Ascending aorta (tissue), 2 donors: ENCODE results near the gene SYNGR4. TPM values are rescaled to one million over a fixed set of nuclear protein-coding genes. Genes with fewer than 3 reads are reported as not detected.

Experiments
- DNase-seq, 2 donors: peaks; one replicate each; pipeline ENCODE4 v3.0.0-alpha.2; 2019; ENCODE audit warnings: low spot score in 2 of 2
- H3K27ac ChIP-seq, 2 donors: fragments of 200-600 bp; sonication (generic); one replicate each; pipeline ENCODE4 v1.5.1; 2016 to 2017; ENCODE audit warnings: mild to moderate bottlenecking in 1 of 2
- H3K27me3 ChIP-seq: fragments of 200-600 bp; sonication (generic); one replicate; pipeline ENCODE4 v1.5.1; 2017
- H3K36me3 ChIP-seq, 2 donors: fragments of 200-600 bp; sonication (generic); one replicate each; pipeline ENCODE4 v1.5.1; 2016
- H3K4me1 ChIP-seq, 2 donors: fragments of 200-600 bp; sonication (generic); one replicate each; pipeline ENCODE4 v1.5.1; 2016 to 2017; ENCODE audit warnings: mild to moderate bottlenecking in 1 of 2
- H3K4me3 ChIP-seq, 2 donors: fragments of 200-600 bp; sonication (generic); one replicate each; pipeline ENCODE4 v1.5.1; 2016 to 2017; ENCODE audit warnings: mild to moderate bottlenecking in 1 of 2
- H3K9me3 ChIP-seq, 2 donors: fragments of 200-600 bp; sonication (generic); one replicate each; pipeline ENCODE4 v1.5.1; 2016
- CTCF ChIP-seq, 3 experiments: fragments of 200-600 bp in 2 of 3; fragments of 450-650 bp in 1 of 3; sonication (generic) in 2 of 3; IDR thresholded peaks; one replicate each; pipeline ENCODE4 v1.5.1; 2016 to 2019; ENCODE audit warnings: antibody characterized with exemption in 3 of 3, mild to moderate bottlenecking in 1 of 3, moderate library complexity in 1 of 3
- intact Hi-C: fragments of 100-400 bp; cut with DNase I; formaldehyde crosslinking; loops from one replicate; pipeline ENCODE4 v1.15.1; 2023
- total RNA-seq: library from RNA; depleted of rRNA; stranded (reverse); fragments of >200 nt; gene quantifications from one replicate; pipeline ENCODE4 v1.1.0, GENCODE V29; 2016

SYNGR4 gene
- total RNA-seq, 1 donor from 2014 or later = not detected

- TF ChIP-seq CTCF (IDR thresholded peaks at IDR 0.05) = no peak
- H3K4me1 ChIP-seq = peaks cover 0 to 25% of the 10 kb centered on the region in 2 donors
- intact Hi-C loops = loop anchor here (1.0 to 2.0 kb wide), 4 partner anchors 12 to 148 kb away; partner anchors contain the start of genes CYTH2, KDELR1 and TMEM143
Observed at GRCh38 chr19:48321372-48321621, 42.9 kb upstream of the SYNGR4 start.

GRCh38 chr19:48321622-48322591 is 42.3 kb upstream of the SYNGR4 start:
- H3K36me3 ChIP-seq = no peaks in the 10 kb centered on the region
- peak; percentile 94 to 99 for DNase-seq
- no peaks in the 10 kb centered on the region for H3K27me3 ChIP-seq
- H3K27ac ChIP-seq = peak overlapping the region; percentile 97 to 99
- H3K9me3 ChIP-seq = no peaks in the 10 kb centered on the region
- TF ChIP-seq CTCF (IDR thresholded peaks at IDR 0.05) = no peak
- intact Hi-C loops = loop anchor here (1.0 to 2.0 kb wide), 4 partner anchors 11 to 147 kb away; partner anchors contain the start of genes CYTH2, KDELR1 and TMEM143
- peak overlapping the region; percentile 55 to 79 for H3K4me3 ChIP-seq
- H3K4me1 ChIP-seq = peaks cover 0 to 31% of the 10 kb centered on the region in 2 donors

More at GRCh38 chr19:48321372-48321621, 42.9 kb upstream of the SYNGR4 start:
- H3K27me3 ChIP-seq = no peaks in the 10 kb centered on the region
- H3K4me3 ChIP-seq = peak overlapping the region; percentile 55 to 79
- H3K9me3 ChIP-seq = no peaks in the 10 kb centered on the region
- peak overlapping the region; percentile 97 to 99 for H3K27ac ChIP-seq
- DNase-seq = peak; percentile 95 to 98
- H3K36me3 ChIP-seq = no peaks in the 10 kb centered on the region

- intact Hi-C loops = no loop called here
- peak; percentile 58 to 92 for DNase-seq
Observed at GRCh38 chr19:48325265-48325910, 38.8 kb upstream of the SYNGR4 start, which contains the start of gene EMP3. Gene EMP3, plus strand, starts transcription at chr19:48325552. Its CDS starts 1,293 bp downstream, at chr19:48326845.

GRCh38 chr19:48329167-48329891 is 34.8 kb upstream of the SYNGR4 start:
- TF ChIP-seq CTCF (IDR thresholded peaks at IDR 0.05) = no peak
- no peaks in the 10 kb centered on the region for H3K9me3 ChIP-seq
- no peaks in the 10 kb centered on the region for H3K27me3 ChIP-seq
- intact Hi-C loops = no loop called here
- H3K36me3 ChIP-seq = peaks cover 11 to 19% of the 10 kb centered on the region in 2 donors
- H3K4me3 ChIP-seq = no peak overlapping the region
- DNase-seq = no peak
- H3K4me1 ChIP-seq = peaks cover 0 to 28% of the 10 kb centered on the region in 2 donors
- H3K27ac ChIP-seq = peak overlapping the region in 1 of 2 donors; percentile 21

More at GRCh38 chr19:48325265-48325910, 38.8 kb upstream of the SYNGR4 start, which contains the start of gene EMP3:
- H3K4me1 ChIP-seq = peaks cover 0 to 32% of the 10 kb centered on the region in 2 donors
- peak within 1 kb of the TSS; percentile 69 to 84 for H3K4me3 ChIP-seq
- no peak for TF ChIP-seq CTCF (IDR thresholded peaks at IDR 0.05)
- H3K36me3 ChIP-seq = peaks cover 5 to 15% of the 10 kb centered on the region in 2 donors
- H3K9me3 ChIP-seq = no peaks in the 10 kb centered on the region
- H3K27ac ChIP-seq = peak within 1 kb of the TSS; percentile 90 to 96
- no peaks in the 10 kb centered on the region for H3K27me3 ChIP-seq

GRCh38 chr19:48330012-48330681 is 34.0 kb upstream of the SYNGR4 start:
- Histone ChIP-seq H3K9me3 (no peaks in the 10 kb centered on the region), H3K27ac (peak overlapping the region; percentile 31 to 51), H3K4me1 (peaks cover 0 to 22% of the 10 kb centered on the region in 2 donors), H3K36me3 (peaks cover 11 to 19% of the 10 kb centered on the region in 2 donors), H3K4me3 (peak overlapping the region; percentile 34 to 35), H3K27me3 (no peaks in the 10 kb centered on the region)
- no peak for TF ChIP-seq CTCF (IDR thresholded peaks at IDR 0.05)
- DNase-seq = peak in 1 of 2 donors; percentile 71
- intact Hi-C loops = no loop called here
